ENCODE data around the gene SLC6A8.

DNA sequence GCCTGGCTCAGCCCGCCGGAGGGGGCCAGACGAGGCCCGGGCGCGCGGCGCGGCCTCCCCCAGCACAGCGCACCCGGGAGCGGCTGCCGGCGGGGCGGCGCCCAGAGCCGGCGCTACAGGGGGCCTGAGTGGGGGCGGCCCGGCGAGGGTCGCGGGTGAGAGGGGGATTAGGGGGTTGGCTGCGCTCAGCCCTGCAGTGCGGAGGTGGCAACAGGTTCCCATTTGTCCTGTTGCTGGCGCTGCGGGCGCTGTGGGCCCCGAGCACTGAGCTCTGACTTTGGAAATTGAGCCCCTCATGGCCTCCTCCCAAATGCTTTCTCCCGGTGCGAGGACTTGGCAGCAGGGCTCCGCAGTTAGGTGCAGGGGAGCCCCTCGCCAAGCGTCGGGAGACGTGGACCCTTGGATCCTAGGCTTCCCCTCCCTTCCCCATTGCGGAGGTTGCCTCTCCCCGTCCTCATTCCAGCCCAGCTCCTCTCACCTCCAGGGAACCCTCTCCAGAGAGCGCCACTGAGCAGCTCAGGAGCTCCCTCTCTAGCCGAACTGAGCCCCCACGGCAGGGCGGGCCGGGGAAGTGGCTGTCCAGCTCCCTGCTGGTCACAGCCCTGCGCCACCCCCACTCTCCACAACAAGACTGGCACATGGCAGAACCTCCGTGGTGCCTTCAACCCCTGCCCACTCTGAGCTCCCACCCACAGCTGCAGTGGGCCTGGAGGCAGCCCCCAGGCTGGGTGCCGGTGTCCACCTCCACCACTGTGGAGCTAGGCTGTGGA, 43.2 kb upstream of the SLC6A8 start:
- TF ChIP-seq, protein P1, sequence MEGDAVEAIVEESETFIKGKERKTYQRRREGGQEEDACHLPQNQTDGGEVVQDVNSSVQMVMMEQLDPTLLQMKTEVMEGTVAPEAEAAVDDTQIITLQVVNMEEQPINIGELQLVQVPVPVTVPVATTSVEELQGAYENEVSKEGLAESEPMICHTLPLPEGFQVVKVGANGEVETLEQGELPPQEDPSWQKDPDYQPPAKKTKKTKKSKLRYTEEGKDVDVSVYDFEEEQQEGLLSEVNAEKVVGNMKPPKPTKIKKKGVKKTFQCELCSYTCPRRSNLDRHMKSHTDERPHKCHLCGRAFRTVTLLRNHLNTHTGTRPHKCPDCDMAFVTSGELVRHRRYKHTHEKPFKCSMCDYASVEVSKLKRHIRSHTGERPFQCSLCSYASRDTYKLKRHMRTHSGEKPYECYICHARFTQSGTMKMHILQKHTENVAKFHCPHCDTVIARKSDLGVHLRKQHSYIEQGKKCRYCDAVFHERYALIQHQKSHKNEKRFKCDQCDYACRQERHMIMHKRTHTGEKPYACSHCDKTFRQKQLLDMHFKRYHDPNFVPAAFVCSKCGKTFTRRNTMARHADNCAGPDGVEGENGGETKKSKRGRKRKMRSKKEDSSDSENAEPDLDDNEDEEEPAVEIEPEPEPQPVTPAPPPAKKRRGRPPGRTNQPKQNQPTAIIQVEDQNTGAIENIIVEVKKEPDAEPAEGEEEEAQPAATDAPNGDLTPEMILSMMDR (IDR thresholded peaks at IDR 0.05), result no peak
- TF ChIP-seq POLR2A (IDR thresholded peaks at IDR 0.05), result no peak

Measured in heart left ventricle (tissue), 13 donors.